ENCODE results near the gene IPMK. TPM values are rescaled to one million over a fixed set of nuclear protein-coding genes. Genes with fewer than 3 reads are reported as not detected.

Gene IPMK
- total RNA-seq, 3 donors from 2014 or later: 7.5 to 13.5 (median 7.9) TPM

GRCh38 chr10:58174831-58175230 lies 92.9 kb downstream of the IPMK start:
- Histone ChIP-seq H3K36me3 (no peaks in the 10 kb centered on the region), H3K4me1 (no peaks in the 10 kb centered on the region), H3K9me3 (no peaks in the 10 kb centered on the region), H3K4me3 (no peak overlapping the region), H3K27ac (no peak overlapping the region), H3K27me3 (no peaks in the 10 kb centered on the region)
- no peak for DNase-seq (ENCODE audit: low spot score in 2 of 2)
- TF ChIP-seq CTCF (IDR thresholded peaks at IDR 0.05) (no peak), POLR2AphosphoS5 (IDR thresholded peaks at IDR 0.05) (no peak)
- intact Hi-C loops (cut with DNase I; ENCODE audit: low total_unique reads): loop anchor here (5.0 kb wide), 1 partner anchor 117 kb away; no protein-coding TSS in a partner anchor

- intact Hi-C loops (cut with DNase I; ENCODE audit: low total_unique reads): no loop called here
These were observed 94.3 kb downstream of the IPMK start for GRCh38 chr10:58173391-58173790.

GRCh38 chr10:58171146-58171545 lies 96.5 kb downstream of the IPMK start:
- intact Hi-C loops (cut with DNase I; ENCODE audit: low total_unique reads): no loop called here

More at GRCh38 chr10:58173391-58173790, 94.3 kb downstream of the IPMK start:
- Histone ChIP-seq H3K4me1 (no peaks in the 10 kb centered on the region), H3K36me3 (no peaks in the 10 kb centered on the region), H3K27me3 (no peaks in the 10 kb centered on the region), H3K4me3 (no peak overlapping the region), H3K9me3 (no peaks in the 10 kb centered on the region), H3K27ac (no peak overlapping the region)
- DNase-seq (ENCODE audit: low spot score in 2 of 2): no peak
- no peak for TF ChIP-seq POLR2A (IDR thresholded peaks at IDR 0.05)
- no peak for TF ChIP-seq CTCF (IDR thresholded peaks at IDR 0.05)
- no peak for TF ChIP-seq POLR2AphosphoS5 (IDR thresholded peaks at IDR 0.05)

GRCh38 chr10:58164517-58164916 lies 103.2 kb downstream of the IPMK start:
- no peak for DNase-seq (ENCODE audit: low spot score in 2 of 2)
- Histone ChIP-seq H3K36me3 (no peaks in the 10 kb centered on the region), H3K9me3 (no peaks in the 10 kb centered on the region), H3K27me3 (no peaks in the 10 kb centered on the region), H3K27ac (no peak overlapping the region), H3K4me3 (no peak overlapping the region), H3K4me1 (no peaks in the 10 kb centered on the region)
- no peak for TF ChIP-seq CTCF (IDR thresholded peaks at IDR 0.05)
- TF ChIP-seq POLR2A (IDR thresholded peaks at IDR 0.05): no peak
- TF ChIP-seq POLR2AphosphoS5 (IDR thresholded peaks at IDR 0.05): no peak
- intact Hi-C loops (cut with DNase I; ENCODE audit: low total_unique reads): no loop called here

More at GRCh38 chr10:58171146-58171545, 96.5 kb downstream of the IPMK start:
- DNase-seq (ENCODE audit: low spot score in 2 of 2): no peak
- Histone ChIP-seq H3K36me3 (no peaks in the 10 kb centered on the region), H3K4me1 (no peaks in the 10 kb centered on the region), H3K27ac (no peak overlapping the region), H3K9me3 (no peaks in the 10 kb centered on the region), H3K4me3 (no peak overlapping the region), H3K27me3 (no peaks in the 10 kb centered on the region)
- no peak for TF ChIP-seq POLR2A (IDR thresholded peaks at IDR 0.05)
- no peak for TF ChIP-seq CTCF (IDR thresholded peaks at IDR 0.05)
- TF ChIP-seq POLR2AphosphoS5 (IDR thresholded peaks at IDR 0.05): no peak

- no peak overlapping the region for H3K4me3 ChIP-seq
- peaks cover 0 to 5% of the 10 kb centered on the region in 2 donors for H3K27me3 ChIP-seq
- H3K4me1 ChIP-seq: no peaks in the 10 kb centered on the region
- DNase-seq (ENCODE audit: low spot score in 2 of 2): no peak
- TF ChIP-seq CTCF (IDR thresholded peaks at IDR 0.05) (no peak), POLR2A (IDR thresholded peaks at IDR 0.05) (no peak), POLR2AphosphoS5 (IDR thresholded peaks at IDR 0.05) (no peak)
- intact Hi-C loops (cut with DNase I; ENCODE audit: low total_unique reads): no loop called here
- no peaks in the 10 kb centered on the region for H3K36me3 ChIP-seq
- no peaks in the 10 kb centered on the region for H3K9me3 ChIP-seq
- H3K27ac ChIP-seq: no peak overlapping the region
These were observed 108.9 kb downstream of the IPMK start for GRCh38 chr10:58158806-58159205.
